Urinary bladder (tissue), 4 donors: Measurements from ENCODE around the gene AOPEP. TPM values are rescaled to one million over a fixed set of nuclear protein-coding genes. Genes with fewer than 3 reads are reported as not detected.
A peak's percentile ranks its signal among the peaks of the same experiment; 100 is the strongest.

Experiments
- DNase-seq: peaks from one replicate; pipeline ENCODE4 v3.0.0-alpha.2; 2015; ENCODE audit errors: extremely low spot score
- H3K27ac ChIP-seq: one replicate; pipeline ENCODE4 v1.5.1; 2013; ENCODE audit warnings: low read depth, mild to moderate bottlenecking, moderate library complexity
- H3K36me3 ChIP-seq: one replicate; pipeline ENCODE4 v1.6.1; 2013; ENCODE audit warnings: mild to moderate bottlenecking, moderate library complexity; ENCODE audit not compliant: insufficient read depth
- H3K4me1 ChIP-seq: one replicate; pipeline ENCODE4 v1.6.1; 2013; ENCODE audit warnings: mild to moderate bottlenecking, moderate library complexity; ENCODE audit not compliant: insufficient read depth
- H3K4me3 ChIP-seq: one replicate; pipeline ENCODE4 v1.5.1; 2013; ENCODE audit warnings: low read depth, low read length
- WGBS: extraction: QIAGEN DNeasy Blood & Tissue Kit; methylation state at CpG from one replicate; pipeline ENCODE4 v1.1.7; 2013; 5-methylcytosine and 5-hydroxymethylcytosine counted together
- polyA plus RNA-seq: library from polyadenylated mRNA; stranded (reverse); fragments of 200-250 nt; gene quantifications from one replicate; pipeline ENCODE4 v1.2.3, GENCODE V29; 2013
- total RNA-seq: library from RNA; depleted of rRNA; stranded (reverse); fragments of >200 nt; gene quantifications from one replicate; pipeline ENCODE4 v1.2.3, GENCODE V29; 2014
- donor health status: healthy with polysubstance abuse.
- donor health status: healthy.

Gene AOPEP
- total and polyA plus RNA-seq, 2 donors = 99.2 to 136 TPM

GRCh38 chr9:94909965-94910730 lies 183.6 kb downstream of the AOPEP start:
- no peak overlapping the region for H3K27ac ChIP-seq

GRCh38 chr9:94911211-94911610 lies 184.7 kb downstream of the AOPEP start:
- H3K4me1 ChIP-seq = peaks cover 1% of the 10 kb centered on the region
- H3K27ac ChIP-seq = no peak overlapping the region
- no peak overlapping the region for H3K4me3 ChIP-seq
- DNase-seq = no peak
- WGBS = 82% methylated on average over 3 of the region's 3 CpGs
- no peaks in the 10 kb centered on the region for H3K36me3 ChIP-seq

More at GRCh38 chr9:94909965-94910730, 183.6 kb downstream of the AOPEP start:
- no peak for DNase-seq
- Histone ChIP-seq H3K36me3 (no peaks in the 10 kb centered on the region), H3K4me3 (no peak overlapping the region), H3K4me1 (no peaks in the 10 kb centered on the region)
- 97% methylated on average over 20 of the region's 20 CpGs for whole genome bisulfite sequencing

GRCh38 chr9:94911986-94912635 lies 185.6 kb downstream of the AOPEP start:
- no peak overlapping the region for H3K27ac ChIP-seq
- no peaks in the 10 kb centered on the region for H3K36me3 ChIP-seq
- H3K4me3 ChIP-seq = no peak overlapping the region
- DNase-seq = no peak
- WGBS = 83% methylated on average over 11 of the region's 11 CpGs
- peaks cover 1% of the 10 kb centered on the region for H3K4me1 ChIP-seq

- Histone ChIP-seq H3K36me3 (no peaks in the 10 kb centered on the region), H3K4me1 (peaks cover 1% of the 10 kb centered on the region), H3K27ac (no peak overlapping the region), H3K4me3 (no peak overlapping the region)
- 75% methylated on average over 8 of the region's 8 CpGs for WGBS
- DNase-seq = no peak
Observed at GRCh38 chr9:94912700-94913249, 186.3 kb downstream of the AOPEP start.

GRCh38 chr9:94913550-94913949 lies 187.1 kb downstream of the AOPEP start:
- Histone ChIP-seq H3K36me3 (no peaks in the 10 kb centered on the region), H3K4me1 (peaks cover 1% of the 10 kb centered on the region), H3K27ac (no peak overlapping the region), H3K4me3 (no peak overlapping the region)
- WGBS = 74% methylated on average over 4 of the region's 4 CpGs
- no peak for DNase-seq

- no peaks in the 10 kb centered on the region for H3K36me3 ChIP-seq
- no peak overlapping the region for H3K4me3 ChIP-seq
- peaks cover 1% of the 10 kb centered on the region for H3K4me1 ChIP-seq
- DNase-seq = no peak
- 91% methylated on average over 17 of the region's 17 CpGs for WGBS
- H3K27ac ChIP-seq = no peak overlapping the region
Observed at GRCh38 chr9:94915476-94916450, 189.3 kb downstream of the AOPEP start.

GRCh38 chr9:94916956-94917355 lies 190.5 kb downstream of the AOPEP start:
- Histone ChIP-seq H3K4me3 (no peak overlapping the region), H3K27ac (peak overlapping the region; percentile 3), H3K36me3 (no peaks in the 10 kb centered on the region), H3K4me1 (peaks cover 1% of the 10 kb centered on the region)
- WGBS = 81% methylated on average over 6 of the region's 6 CpGs
- no peak for DNase-seq

GRCh38 chr9:94918038-94918753 lies 191.7 kb downstream of the AOPEP start:
- Histone ChIP-seq H3K27ac (peak overlapping the region; percentile 58), H3K36me3 (no peaks in the 10 kb centered on the region), H3K4me3 (no peak overlapping the region), H3K4me1 (peaks cover 1% of the 10 kb centered on the region)
- no peak for DNase-seq
- WGBS = 85% methylated on average over 5 of the region's 5 CpGs

GRCh38 chr9:94919376-94920098 lies 193.0 kb downstream of the AOPEP start:
- Histone ChIP-seq H3K4me1 (peaks cover 1% of the 10 kb centered on the region), H3K36me3 (no peaks in the 10 kb centered on the region), H3K27ac (peak overlapping the region; percentile 51), H3K4me3 (no peak overlapping the region)
- WGBS = 75% methylated on average over 17 of the region's 17 CpGs
- no peak for DNase-seq

GRCh38 chr9:94920420-94921091 lies 194.1 kb downstream of the AOPEP start:
- H3K36me3 ChIP-seq = no peaks in the 10 kb centered on the region
- H3K27ac ChIP-seq = peak overlapping the region; percentile 66
- WGBS = 39% methylated on average over 12 of the region's 12 CpGs
- H3K4me1 ChIP-seq = peaks cover 1% of the 10 kb centered on the region
- no peak overlapping the region for H3K4me3 ChIP-seq
- DNase-seq = no peak

GRCh38 chr9:94921092-94921471 lies 194.6 kb downstream of the AOPEP start:
- H3K4me3 ChIP-seq = no peak overlapping the region
- 26% methylated on average over 8 of the region's 8 CpGs for WGBS
- H3K27ac ChIP-seq = peak overlapping the region; percentile 53
- no peaks in the 10 kb centered on the region for H3K4me1 ChIP-seq
- no peaks in the 10 kb centered on the region for H3K36me3 ChIP-seq
- DNase-seq = no peak

GRCh38 chr9:94921656-94922055 lies 195.2 kb downstream of the AOPEP start:
- Histone ChIP-seq H3K4me1 (no peaks in the 10 kb centered on the region), H3K4me3 (no peak overlapping the region), H3K36me3 (no peaks in the 10 kb centered on the region), H3K27ac (peak overlapping the region; percentile 59)
- DNase-seq = no peak
- WGBS = 72% methylated on average over 11 of the region's 11 CpGs
